Measurements from ENCODE around the gene TRIM36. TPM values are rescaled to one million over a fixed set of nuclear protein-coding genes. Genes with fewer than 3 reads are reported as not detected.

Gene TRIM36
- total RNA-seq, 1 experiment from 2014 or later: 0.95 TPM

- Histone ChIP-seq H3K27me3 (replicated peaks; ENCODE audit: control insufficient read depth, insufficient read depth, low read length) (no peaks in the 10 kb centered on the region), H3K4me1 (no peaks in the 10 kb centered on the region), H3K9me3 (no peaks in the 10 kb centered on the region), H3K4me3 (ENCODE audit: low read depth, low read length) (no peak overlapping the region), H3K36me3 (ENCODE audit: control insufficient read depth, insufficient read depth, low read length) (no peaks in the 10 kb centered on the region)
- Mint-ChIP-seq H3K27ac (ENCODE audit: unreplicated experiment) (no peak overlapping the region), H3K27me3 (ENCODE audit: insufficient read depth, unreplicated experiment) (peaks cover 6% of the 10 kb centered on the region), H3K36me3 (ENCODE audit: insufficient read depth, unreplicated experiment) (no peaks in the 10 kb centered on the region), H3K4me3 (ENCODE audit: unreplicated experiment) (no peak overlapping the region), H3K9me3 (ENCODE audit: unreplicated experiment) (no peaks in the 10 kb centered on the region), H3K4me1 (ENCODE audit: low read depth, unreplicated experiment) (no peaks in the 10 kb centered on the region)
- intact Hi-C loops (cut with micrococcal nuclease; ENCODE audit: unreplicated experiment): no loop called here
- CTCF ChIA-PET: no interaction called here
- POLR2A ChIA-PET: no interaction called here
- no peak for DNase-seq
- no peak for TF ChIP-seq CTCF (IDR thresholded peaks at IDR 0.05; ENCODE audit: insufficient read depth in 1 of 2, low read depth in 1 of 2, low read length in 1 of 2, severe bottlenecking in 1 of 2, unreplicated experiment in 1 of 2)
- BruUV-seq (replicated peaks): no TSS peak
Measured at GRCh38 chr5:115084246-115084793, 85.4 kb downstream of the TRIM36 start.

- intact Hi-C loops (cut with micrococcal nuclease; ENCODE audit: unreplicated experiment): no loop called here
- Mint-ChIP-seq H3K27ac (ENCODE audit: unreplicated experiment) (no peak overlapping the region), H3K27me3 (ENCODE audit: insufficient read depth, unreplicated experiment) (peaks cover 2% of the 10 kb centered on the region), H3K4me1 (ENCODE audit: low read depth, unreplicated experiment) (no peaks in the 10 kb centered on the region), H3K4me3 (ENCODE audit: unreplicated experiment) (no peak overlapping the region), H3K36me3 (ENCODE audit: insufficient read depth, unreplicated experiment) (no peaks in the 10 kb centered on the region), H3K9me3 (ENCODE audit: unreplicated experiment) (no peaks in the 10 kb centered on the region)
- Histone ChIP-seq H3K36me3 (ENCODE audit: control insufficient read depth, insufficient read depth, low read length) (no peaks in the 10 kb centered on the region), H3K4me1 (no peaks in the 10 kb centered on the region), H3K9me3 (no peaks in the 10 kb centered on the region), H3K4me3 (ENCODE audit: low read depth, low read length) (no peak overlapping the region), H3K27me3 (replicated peaks; ENCODE audit: control insufficient read depth, insufficient read depth, low read length) (no peaks in the 10 kb centered on the region)
- no peak for DNase-seq
- TF ChIP-seq CTCF (IDR thresholded peaks at IDR 0.05; ENCODE audit: insufficient read depth in 1 of 2, low read depth in 1 of 2, low read length in 1 of 2, severe bottlenecking in 1 of 2, unreplicated experiment in 1 of 2): no peak
- BruUV-seq (replicated peaks): no TSS peak
- POLR2A ChIA-PET: no interaction called here
- CTCF ChIA-PET: no interaction called here
Measured at GRCh38 chr5:115079924-115080623, 89.6 kb downstream of the TRIM36 start.

Other genes starting within 250 kb of the TRIM36 start
- gene PGGT1B, start 93.0 kb upstream of the TRIM36 start, total RNA-seq (2022): 38.3 and 39.4 TPM in 2 replicates
- gene CCDC112, start 126.7 kb upstream of the TRIM36 start, total RNA-seq (2022): 2.4 and 2.9 TPM in 2 replicates

Measured in Caco-2 (cell line).